Measurements from ENCODE around the gene POLR2J.

Gene POLR2J

DNA sequence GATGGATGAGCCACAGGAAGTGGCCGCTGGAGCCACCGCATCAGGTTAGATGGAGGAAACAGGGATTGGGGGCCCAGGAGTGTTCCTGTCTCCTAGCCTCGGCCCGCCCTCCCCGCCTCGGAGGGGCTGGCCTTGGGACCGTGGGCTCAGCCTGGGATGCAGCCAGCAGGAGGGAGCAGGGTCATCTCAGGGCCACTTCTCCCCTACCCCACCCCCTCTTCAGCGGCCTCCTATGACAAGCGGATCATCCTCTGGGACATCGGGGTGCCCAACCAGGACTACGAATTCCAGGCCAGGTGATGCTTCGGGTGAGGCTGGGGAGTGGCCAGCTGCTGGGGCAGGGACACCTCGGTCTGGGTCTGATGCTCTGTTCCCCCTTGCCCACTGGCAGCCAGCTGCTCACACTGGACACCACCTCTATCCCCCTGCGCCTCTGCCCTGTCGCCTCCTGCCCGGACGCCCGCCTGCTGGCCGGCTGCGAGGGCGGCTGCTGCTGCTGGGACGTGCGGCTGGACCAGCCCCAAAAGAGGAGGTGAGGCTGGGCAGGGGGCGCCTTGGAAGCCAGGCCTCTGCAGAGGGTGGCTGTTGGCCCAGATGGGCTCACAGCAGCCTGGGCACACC, 9.3 kb downstream of the POLR2J start:
- ATAC-seq, result no peak
- TF ChIP-seq ISL1 (CRISPR knock-in tag; IDR thresholded peaks at IDR 0.05), result no peak
- TF ChIP-seq ZFP30 (CRISPR knock-in tag; IDR thresholded peaks at IDR 0.05), result no peak
- TF ChIP-seq SNAI2 (CRISPR knock-in tag; IDR thresholded peaks at IDR 0.05), result no peak
- TF ChIP-seq ZNF8 (CRISPR knock-in tag; IDR thresholded peaks at IDR 0.05), result no peak
- no peak for TF ChIP-seq POU6F1 (CRISPR knock-in tag; IDR thresholded peaks at IDR 0.05; ENCODE audit: borderline replicate concordance, low read depth)
- no peak for TF ChIP-seq TCF4 (CRISPR knock-in tag; IDR thresholded peaks at IDR 0.05; ENCODE audit: borderline replicate concordance)
- no peak for TF ChIP-seq ESRRG (CRISPR knock-in tag; IDR thresholded peaks at IDR 0.05)

DNA sequence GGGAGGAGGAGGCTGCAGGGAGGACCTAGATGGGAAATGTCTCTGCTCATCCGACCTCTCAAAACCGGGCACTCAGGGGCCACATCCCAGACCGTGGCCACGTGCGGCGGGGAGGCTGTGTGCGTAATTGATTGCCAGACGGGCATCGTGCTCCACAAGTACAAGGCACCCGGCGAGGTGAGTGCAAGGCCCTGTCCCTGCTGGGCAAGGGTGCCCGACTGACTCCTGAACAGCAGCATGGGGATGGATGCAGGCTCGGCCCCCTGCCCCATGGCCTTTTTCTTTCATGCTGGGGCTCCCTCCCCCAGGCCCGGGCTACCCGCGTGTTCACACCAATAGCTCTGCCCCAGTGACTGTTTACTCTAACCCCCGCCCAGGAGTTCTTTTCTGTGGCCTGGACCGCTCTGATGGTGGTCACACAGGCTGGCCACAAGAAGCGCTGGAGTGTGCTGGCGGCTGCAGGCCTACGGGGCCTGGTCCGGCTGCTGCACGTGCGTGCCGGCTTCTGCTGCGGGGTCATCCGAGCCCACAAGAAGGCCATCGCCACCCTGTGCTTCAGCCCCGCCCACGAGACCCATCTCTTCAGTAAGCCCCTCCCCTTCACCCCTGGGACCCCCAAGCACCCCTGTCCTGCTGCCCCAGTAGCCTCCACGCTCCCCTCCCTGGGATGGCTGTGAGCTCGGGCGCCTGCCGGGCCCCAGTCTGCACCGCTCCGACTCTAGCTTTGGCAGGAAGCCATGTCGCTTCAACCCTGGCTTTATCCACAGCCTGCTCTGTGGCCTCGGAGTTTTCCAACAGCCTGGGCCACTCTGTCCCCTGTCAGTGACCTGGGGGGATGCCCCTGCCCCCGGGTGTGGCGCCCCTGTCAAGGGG, 10.0 kb downstream of the POLR2J start:
- no peak for TF ChIP-seq TCF4 (CRISPR knock-in tag; IDR thresholded peaks at IDR 0.05; ENCODE audit: borderline replicate concordance)
- TF ChIP-seq ZFP30 (CRISPR knock-in tag; IDR thresholded peaks at IDR 0.05), result no peak
- TF ChIP-seq GLIS3 (CRISPR knock-in tag; IDR thresholded peaks at IDR 0.05), result no peak
- TF ChIP-seq ESRRG (CRISPR knock-in tag; IDR thresholded peaks at IDR 0.05), result no peak
- TF ChIP-seq PATZ1 (CRISPR knock-in tag; IDR thresholded peaks at IDR 0.05; ENCODE audit: borderline replicate concordance), result no peak
- TF ChIP-seq CSRNP3 (CRISPR knock-in tag; IDR thresholded peaks at IDR 0.05), result no peak
- no peak for TF ChIP-seq ZFP3 (CRISPR knock-in tag; IDR thresholded peaks at IDR 0.05)
- no peak for ATAC-seq

- ATAC-seq, result no peak
- TF ChIP-seq, protein P1, sequence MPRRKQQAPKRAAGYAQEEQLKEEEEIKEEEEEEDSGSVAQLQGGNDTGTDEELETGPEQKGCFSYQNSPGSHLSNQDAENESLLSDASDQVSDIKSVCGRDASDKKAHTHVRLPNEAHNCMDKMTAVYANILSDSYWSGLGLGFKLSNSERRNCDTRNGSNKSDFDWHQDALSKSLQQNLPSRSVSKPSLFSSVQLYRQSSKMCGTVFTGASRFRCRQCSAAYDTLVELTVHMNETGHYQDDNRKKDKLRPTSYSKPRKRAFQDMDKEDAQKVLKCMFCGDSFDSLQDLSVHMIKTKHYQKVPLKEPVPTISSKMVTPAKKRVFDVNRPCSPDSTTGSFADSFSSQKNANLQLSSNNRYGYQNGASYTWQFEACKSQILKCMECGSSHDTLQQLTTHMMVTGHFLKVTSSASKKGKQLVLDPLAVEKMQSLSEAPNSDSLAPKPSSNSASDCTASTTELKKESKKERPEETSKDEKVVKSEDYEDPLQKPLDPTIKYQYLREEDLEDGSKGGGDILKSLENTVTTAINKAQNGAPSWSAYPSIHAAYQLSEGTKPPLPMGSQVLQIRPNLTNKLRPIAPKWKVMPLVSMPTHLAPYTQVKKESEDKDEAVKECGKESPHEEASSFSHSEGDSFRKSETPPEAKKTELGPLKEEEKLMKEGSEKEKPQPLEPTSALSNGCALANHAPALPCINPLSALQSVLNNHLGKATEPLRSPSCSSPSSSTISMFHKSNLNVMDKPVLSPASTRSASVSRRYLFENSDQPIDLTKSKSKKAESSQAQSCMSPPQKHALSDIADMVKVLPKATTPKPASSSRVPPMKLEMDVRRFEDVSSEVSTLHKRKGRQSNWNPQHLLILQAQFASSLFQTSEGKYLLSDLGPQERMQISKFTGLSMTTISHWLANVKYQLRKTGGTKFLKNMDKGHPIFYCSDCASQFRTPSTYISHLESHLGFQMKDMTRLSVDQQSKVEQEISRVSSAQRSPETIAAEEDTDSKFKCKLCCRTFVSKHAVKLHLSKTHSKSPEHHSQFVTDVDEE (CRISPR knock-in tag; IDR thresholded peaks at IDR 0.05), result no peak
- TF ChIP-seq OSR1 (CRISPR knock-in tag; IDR thresholded peaks at IDR 0.05) (no peak), ZFP30 (CRISPR knock-in tag; IDR thresholded peaks at IDR 0.05) (no peak), POU6F1 (CRISPR knock-in tag; IDR thresholded peaks at IDR 0.05; ENCODE audit: borderline replicate concordance, low read depth) (no peak), CSRNP3 (CRISPR knock-in tag; IDR thresholded peaks at IDR 0.05) (no peak), SNAI2 (CRISPR knock-in tag; IDR thresholded peaks at IDR 0.05) (no peak), ZNF8 (CRISPR knock-in tag; IDR thresholded peaks at IDR 0.05) (no peak), BACH2 (CRISPR knock-in tag; IDR thresholded peaks at IDR 0.05; ENCODE audit: borderline replicate concordance) (no peak), GLIS3 (CRISPR knock-in tag; IDR thresholded peaks at IDR 0.05) (no peak), TCF4 (CRISPR knock-in tag; IDR thresholded peaks at IDR 0.05; ENCODE audit: borderline replicate concordance) (no peak)
These were observed 10.9 kb downstream of the POLR2J start for GRCh38 chr7:102467581-102468477.

Measured in SK-N-SH treated with all-trans-retinoic acid at 6 μM for 48 hours (cell line).